ENCODE measurements around the gene SNX8.

- TF ChIP-seq, protein P1, sequence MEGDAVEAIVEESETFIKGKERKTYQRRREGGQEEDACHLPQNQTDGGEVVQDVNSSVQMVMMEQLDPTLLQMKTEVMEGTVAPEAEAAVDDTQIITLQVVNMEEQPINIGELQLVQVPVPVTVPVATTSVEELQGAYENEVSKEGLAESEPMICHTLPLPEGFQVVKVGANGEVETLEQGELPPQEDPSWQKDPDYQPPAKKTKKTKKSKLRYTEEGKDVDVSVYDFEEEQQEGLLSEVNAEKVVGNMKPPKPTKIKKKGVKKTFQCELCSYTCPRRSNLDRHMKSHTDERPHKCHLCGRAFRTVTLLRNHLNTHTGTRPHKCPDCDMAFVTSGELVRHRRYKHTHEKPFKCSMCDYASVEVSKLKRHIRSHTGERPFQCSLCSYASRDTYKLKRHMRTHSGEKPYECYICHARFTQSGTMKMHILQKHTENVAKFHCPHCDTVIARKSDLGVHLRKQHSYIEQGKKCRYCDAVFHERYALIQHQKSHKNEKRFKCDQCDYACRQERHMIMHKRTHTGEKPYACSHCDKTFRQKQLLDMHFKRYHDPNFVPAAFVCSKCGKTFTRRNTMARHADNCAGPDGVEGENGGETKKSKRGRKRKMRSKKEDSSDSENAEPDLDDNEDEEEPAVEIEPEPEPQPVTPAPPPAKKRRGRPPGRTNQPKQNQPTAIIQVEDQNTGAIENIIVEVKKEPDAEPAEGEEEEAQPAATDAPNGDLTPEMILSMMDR (IDR thresholded peaks at IDR 0.05): no peak
- no peak for TF ChIP-seq EZH2 (IDR thresholded peaks at IDR 0.05; ENCODE audit: borderline replicate concordance, insufficient read depth, low read depth, low read length, poor library complexity, severe bottlenecking)
Observed at GRCh38 chr7:2276107-2276506, 38.1 kb downstream of the SNX8 start.

All from B cell (primary cell).